Mesenchymal stem cell (in vitro differentiated cells and primary cell): Measurements from ENCODE around the gene CFAP73.

Experiments
- DNase-seq: peaks from one replicate; pipeline ENCODE4 v3.0.0-alpha.2; 2013
- H2AFZ ChIP-seq: one replicate; pipeline ENCODE4 v1.6.1; 2013; ENCODE audit warnings: low read depth, mild to moderate bottlenecking, control low read depth, inconsistent platforms, low read length, moderate library complexity
- H2AK5ac ChIP-seq: 2 replicates; pipeline ENCODE4 v1.6.1; 2013; ENCODE audit warnings: low read length, moderate library complexity, mild to moderate bottlenecking, inconsistent platforms; ENCODE audit not compliant: severe bottlenecking
- H2BK120ac ChIP-seq: one replicate; pipeline ENCODE4 v1.6.1; 2013; ENCODE audit warnings: low read depth, mild to moderate bottlenecking, inconsistent platforms, low read length, moderate library complexity
- H2BK12ac ChIP-seq, 2 experiments: one replicate each; pipeline ENCODE4 v1.6.1; 2013; ENCODE audit warnings: inconsistent platforms in 2 of 2, low read length in 2 of 2, mild to moderate bottlenecking in 2 of 2, moderate library complexity in 2 of 2, control low read depth in 1 of 2
- H2BK15ac ChIP-seq: one replicate; pipeline ENCODE4 v1.6.1; 2013; ENCODE audit warnings: mild to moderate bottlenecking, low read depth, inconsistent platforms; ENCODE audit not compliant: poor library complexity, severe bottlenecking
- H2BK5ac ChIP-seq: 2 replicates; pipeline ENCODE4 v1.6.1; 2013; ENCODE audit warnings: low read depth, mild to moderate bottlenecking, low read length, control low read depth, inconsistent platforms; ENCODE audit not compliant: poor library complexity, severe bottlenecking
- H3K14ac ChIP-seq, 2 experiments: one replicate each; pipeline ENCODE4 v1.6.1; 2013; ENCODE audit warnings: inconsistent platforms in 2 of 2, low read length in 2 of 2, control low read depth in 1 of 2, mild to moderate bottlenecking in 1 of 2, moderate library complexity in 1 of 2
- H3K18ac ChIP-seq, 2 experiments: one replicate each; pipeline ENCODE4 v1.6.1; 2013; ENCODE audit warnings: inconsistent platforms in 2 of 2, low read length in 2 of 2, control low read depth in 1 of 2, low read depth in 1 of 2, mild to moderate bottlenecking in 1 of 2
- H3K23ac ChIP-seq, 2 experiments: one replicate each; pipeline ENCODE4 v1.6.1; 2013; ENCODE audit warnings: inconsistent platforms in 2 of 2, low read length in 2 of 2, mild to moderate bottlenecking in 2 of 2, moderate library complexity in 2 of 2, control low read depth in 1 of 2
- H3K27ac ChIP-seq: 2 replicates; pipeline ENCODE4 v1.5.1; 2013; ENCODE audit warnings: mild to moderate bottlenecking, moderate library complexity, low read length, control low read depth, inconsistent platforms; ENCODE audit not compliant: poor library complexity, severe bottlenecking
- H3K27me3 ChIP-seq, 2 experiments: 2 replicates each; pipeline versions ENCODE4 v1.6.1 to v1.7.0; 2013; ENCODE audit warnings: low read length in 2 of 2, mild to moderate bottlenecking in 2 of 2, moderate library complexity in 2 of 2, control low read depth in 1 of 2, inconsistent platforms in 1 of 2; ENCODE audit not compliant: control insufficient read depth in 1 of 2, insufficient read depth in 1 of 2
- H3K36me3 ChIP-seq, 2 experiments: 2 replicates each; pipeline versions ENCODE4 v1.6.1 to v1.7.0; 2013; ENCODE audit warnings: low read length in 2 of 2, control low read depth in 1 of 2, inconsistent platforms in 1 of 2, low read depth in 1 of 2, mild to moderate bottlenecking in 1 of 2; ENCODE audit not compliant: insufficient read depth in 2 of 2, control insufficient read depth in 1 of 2
- H3K4ac ChIP-seq, 2 experiments: one replicate each; pipeline ENCODE4 v1.6.1; 2013; ENCODE audit warnings: inconsistent platforms in 2 of 2, low read length in 2 of 2, mild to moderate bottlenecking in 2 of 2, moderate library complexity in 2 of 2, control low read depth in 1 of 2, low read depth in 1 of 2
- H3K4me1 ChIP-seq: 2 replicates; pipeline ENCODE4 v1.6.1; 2013; ENCODE audit warnings: low read depth, low read length, control low read depth; ENCODE audit not compliant: control insufficient read depth, insufficient read depth
- H3K4me2 ChIP-seq: 2 replicates; pipeline ENCODE4 v1.6.1; 2013; ENCODE audit warnings: low read length, mild to moderate bottlenecking, inconsistent platforms; ENCODE audit not compliant: poor library complexity, severe bottlenecking
- H3K4me3 ChIP-seq, 2 experiments: 2 replicates each; pipeline versions ENCODE4 v1.5.1 to v1.7.0; 2013; ENCODE audit warnings: low read length in 2 of 2, mild to moderate bottlenecking in 2 of 2, control low read depth in 1 of 2, low read depth in 1 of 2; ENCODE audit not compliant: insufficient read depth in 1 of 2
- H3K79me1 ChIP-seq: replicated peaks from 2 replicates; pipeline ENCODE4 v1.6.1; 2013; ENCODE audit warnings: mild to moderate bottlenecking, control low read depth, low read length, inconsistent platforms; ENCODE audit not compliant: poor library complexity, severe bottlenecking
- H3K9ac ChIP-seq: 2 replicates; pipeline ENCODE4 v1.7.0; 2013; ENCODE audit warnings: mild to moderate bottlenecking, low read length, moderate library complexity
- H3K9me3 ChIP-seq: 2 replicates; pipeline ENCODE4 v1.7.0; 2013; ENCODE audit warnings: mild to moderate bottlenecking, low read length; ENCODE audit not compliant: control insufficient read depth
- H4K8ac ChIP-seq: one replicate; pipeline ENCODE4 v1.6.1; 2013; ENCODE audit warnings: inconsistent platforms, mild to moderate bottlenecking, low read length, moderate library complexity
- H4K91ac ChIP-seq: one replicate; pipeline ENCODE4 v1.6.1; 2013; ENCODE audit warnings: mild to moderate bottlenecking, low read length, inconsistent platforms
- WGBS: methylation state at CpG from one replicate; pipeline ENCODE4 v1.1.7; 2013; ENCODE audit warnings: mixed read lengths; 5-methylcytosine and 5-hydroxymethylcytosine counted together

The CFAP73 gene

GRCh38 chr12:113155646-113156045 lies 6.1 kb downstream of the CFAP73 start:
- Histone ChIP-seq H3K4me2 (no peak overlapping the region), H3K9ac (no peak overlapping the region), H2BK120ac (no peak overlapping the region), H3K4ac (no peak overlapping the region), H3K27ac (no peak overlapping the region), H3K79me1 (peaks cover 5% of the 10 kb centered on the region), H3K23ac (no peak overlapping the region), H3K9me3 (no peaks in the 10 kb centered on the region), H2AK5ac (no peak overlapping the region), H3K36me3 (peaks cover 32 to 35% of the 10 kb centered on the region in 2 experiments), H3K4me3 (no peak overlapping the region), H3K14ac (no peak overlapping the region), H3K27me3 (peaks cover 39 to 53% of the 10 kb centered on the region in 2 experiments), H2BK12ac (no peak overlapping the region), H3K4me1 (peaks cover 22% of the 10 kb centered on the region), H4K8ac (no peak overlapping the region), H4K91ac (no peak overlapping the region), H3K18ac (no peak overlapping the region), H2BK5ac (no peak overlapping the region), H2BK15ac (no peak overlapping the region), H2AFZ (no peak overlapping the region)
- DNase-seq, result no peak
- WGBS, result 76% methylated on average over 5 of the region's 7 CpGs

- Histone ChIP-seq H2BK120ac (no peak overlapping the region), H3K79me1 (peaks cover 5% of the 10 kb centered on the region), H2BK5ac (no peak overlapping the region), H3K4me3 (no peak overlapping the region), H3K36me3 (peaks cover 40 to 52% of the 10 kb centered on the region in 2 experiments), H3K18ac (no peak overlapping the region), H2AFZ (no peak overlapping the region), H2BK12ac (no peak overlapping the region), H2AK5ac (no peak overlapping the region), H4K8ac (no peak overlapping the region), H3K23ac (no peak overlapping the region), H3K4me1 (peaks cover 29% of the 10 kb centered on the region), H3K4ac (no peak overlapping the region), H3K9ac (no peak overlapping the region), H3K4me2 (no peak overlapping the region), H3K27me3 (peaks cover 31 to 37% of the 10 kb centered on the region in 2 experiments), H3K27ac (no peak overlapping the region), H2BK15ac (no peak overlapping the region), H3K9me3 (no peaks in the 10 kb centered on the region), H3K14ac (no peak overlapping the region), H4K91ac (no peak overlapping the region)
- 96% methylated on average over 11 of the region's 12 CpGs for WGBS
- no peak for DNase-seq
Observed at GRCh38 chr12:113157218-113157859, 7.8 kb downstream of the CFAP73 start.

GRCh38 chr12:113158439-113159203 lies 9.1 kb downstream of the CFAP73 start:
- no peak overlapping the region for H2AFZ ChIP-seq

GRCh38 chr12:113159937-113160336 lies 10.4 kb downstream of the CFAP73 start:
- H3K4me3 ChIP-seq, result no peak overlapping the region
- no peak overlapping the region for H2BK5ac ChIP-seq
- no peak overlapping the region for H3K27ac ChIP-seq
- 94% methylated on average over 7 of the region's 7 CpGs for WGBS
- H3K4ac ChIP-seq, result peak overlapping the region in 1 of 2 experiments; percentile 54
- H3K36me3 ChIP-seq, result peaks cover 56 to 72% of the 10 kb centered on the region in 2 experiments
- H4K8ac ChIP-seq, result peak overlapping the region; percentile 50
- no peak overlapping the region for H2BK15ac ChIP-seq
- no peak overlapping the region for H3K14ac ChIP-seq
- H3K23ac ChIP-seq, result no peak overlapping the region
- peaks cover 24% of the 10 kb centered on the region for H3K4me1 ChIP-seq
- peaks cover 9 to 12% of the 10 kb centered on the region in 2 experiments for H3K27me3 ChIP-seq
- no peaks in the 10 kb centered on the region for H3K9me3 ChIP-seq
- no peak overlapping the region for H3K4me2 ChIP-seq
- H2AFZ ChIP-seq, result no peak overlapping the region
- no peak overlapping the region for H2BK120ac ChIP-seq
- H4K91ac ChIP-seq, result no peak overlapping the region
- H2BK12ac ChIP-seq, result no peak overlapping the region
- peaks cover 11% of the 10 kb centered on the region for H3K79me1 ChIP-seq
- H3K9ac ChIP-seq, result no peak overlapping the region
- no peak overlapping the region for H3K18ac ChIP-seq
- no peak for DNase-seq
- peak overlapping the region; percentile 37 for H2AK5ac ChIP-seq

More at GRCh38 chr12:113158439-113159203, 9.1 kb downstream of the CFAP73 start:
- Histone ChIP-seq H2AK5ac (no peak overlapping the region), H3K18ac (no peak overlapping the region), H3K27me3 (peaks cover 22 to 25% of the 10 kb centered on the region in 2 experiments), H3K36me3 (peaks cover 46 to 65% of the 10 kb centered on the region in 2 experiments), H3K27ac (no peak overlapping the region), H3K23ac (no peak overlapping the region), H2BK15ac (no peak overlapping the region), H4K8ac (no peak overlapping the region), H3K4ac (no peak overlapping the region), H3K9me3 (no peaks in the 10 kb centered on the region), H4K91ac (no peak overlapping the region), H3K4me3 (no peak overlapping the region), H3K79me1 (peaks cover 5% of the 10 kb centered on the region), H2BK12ac (no peak overlapping the region), H3K14ac (no peak overlapping the region), H3K9ac (no peak overlapping the region), H3K4me1 (peaks cover 31% of the 10 kb centered on the region), H3K4me2 (no peak overlapping the region), H2BK120ac (no peak overlapping the region), H2BK5ac (no peak overlapping the region)
- DNase-seq, result no peak
- WGBS, result 97% methylated on average over 24 of the region's 26 CpGs
